Prostate gland (tissue), 2 donors: ENCODE data around the gene PBX3.

Experiments
- POLR2A ChIP-seq: fragments of 450-650 bp; IDR thresholded peaks from one replicate; pipeline ENCODE4 v1.6.1; 2016; ENCODE audit warnings: antibody characterized with exemption, mild to moderate bottlenecking
- POLR2AphosphoS5 ChIP-seq: sonication (generic); formaldehyde crosslinking; IDR thresholded peaks from one replicate; pipeline ENCODE4 v1.6.1; 2017; ENCODE audit warnings: antibody characterized with exemption
- TF ChIP-seq, protein P1 (sequence below), 4 experiments: fragments of 200-600 bp in 2 of 4; fragments of 450-650 bp in 2 of 4; sonication (generic) in 2 of 4; IDR thresholded peaks; 1 replicate in 3 of 4; 2 replicates in 1 of 4; pipeline ENCODE4 v1.5.1; 2016 to 2019; ENCODE audit warnings: antibody characterized with exemption in 4 of 4, mild to moderate bottlenecking in 2 of 4, moderate library complexity in 2 of 4

DNA sequence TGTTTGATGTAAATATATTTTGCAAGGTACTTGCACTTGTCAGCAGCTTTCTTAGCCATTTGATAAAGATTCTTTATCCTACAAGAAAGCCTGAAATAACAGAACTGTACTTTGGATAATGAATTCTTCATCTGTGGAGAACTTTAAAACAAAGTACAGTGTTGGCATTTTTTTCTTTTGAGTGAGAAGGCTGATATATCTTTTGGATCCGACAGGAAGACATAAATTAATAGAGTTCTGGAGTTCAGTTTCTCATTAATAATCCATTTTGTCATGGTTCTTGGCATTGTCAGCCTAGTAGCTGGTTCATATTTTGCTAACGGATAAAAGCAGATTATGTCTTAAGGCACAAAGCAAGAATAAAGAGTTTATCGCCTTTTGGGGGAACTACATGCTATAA is 17.0 kb downstream of the PBX3 start:
- TF ChIP-seq POLR2A (no peak), POLR2AphosphoS5 (no peak)
- TF ChIP-seq, protein P1, sequence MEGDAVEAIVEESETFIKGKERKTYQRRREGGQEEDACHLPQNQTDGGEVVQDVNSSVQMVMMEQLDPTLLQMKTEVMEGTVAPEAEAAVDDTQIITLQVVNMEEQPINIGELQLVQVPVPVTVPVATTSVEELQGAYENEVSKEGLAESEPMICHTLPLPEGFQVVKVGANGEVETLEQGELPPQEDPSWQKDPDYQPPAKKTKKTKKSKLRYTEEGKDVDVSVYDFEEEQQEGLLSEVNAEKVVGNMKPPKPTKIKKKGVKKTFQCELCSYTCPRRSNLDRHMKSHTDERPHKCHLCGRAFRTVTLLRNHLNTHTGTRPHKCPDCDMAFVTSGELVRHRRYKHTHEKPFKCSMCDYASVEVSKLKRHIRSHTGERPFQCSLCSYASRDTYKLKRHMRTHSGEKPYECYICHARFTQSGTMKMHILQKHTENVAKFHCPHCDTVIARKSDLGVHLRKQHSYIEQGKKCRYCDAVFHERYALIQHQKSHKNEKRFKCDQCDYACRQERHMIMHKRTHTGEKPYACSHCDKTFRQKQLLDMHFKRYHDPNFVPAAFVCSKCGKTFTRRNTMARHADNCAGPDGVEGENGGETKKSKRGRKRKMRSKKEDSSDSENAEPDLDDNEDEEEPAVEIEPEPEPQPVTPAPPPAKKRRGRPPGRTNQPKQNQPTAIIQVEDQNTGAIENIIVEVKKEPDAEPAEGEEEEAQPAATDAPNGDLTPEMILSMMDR (IDR thresholded peaks at IDR 0.05), result no peak
